ENCODE measurements around the gene FRMD8.
"Not testable (repeated sequence)": the region's sequence is repeated elsewhere in the genome, so short reads cannot be mapped to it uniquely, and the experiment has no call there.

Gene FRMD8

DNA sequence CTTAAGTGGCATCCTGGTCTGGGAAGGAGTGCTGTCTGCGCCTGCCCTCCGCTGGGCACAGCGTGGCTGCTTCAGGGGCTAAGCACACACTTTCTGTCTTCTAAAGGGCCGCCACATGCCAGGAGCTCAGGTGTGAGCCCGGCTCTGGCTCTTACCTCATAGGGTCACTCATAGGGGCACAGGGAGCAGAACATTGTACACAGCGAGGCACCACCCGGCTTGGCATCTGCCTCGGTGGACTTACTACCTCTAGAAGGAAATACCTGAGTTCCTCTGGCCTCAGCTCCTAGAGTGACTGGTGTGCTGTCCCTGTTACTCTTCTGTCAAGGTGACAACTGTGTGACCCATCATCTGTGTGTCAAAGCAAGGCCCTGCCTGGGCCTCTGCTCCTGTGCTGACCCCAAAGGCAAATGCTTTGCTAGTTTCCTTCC, 49.6 kb downstream of the FRMD8 start:
- DNase-seq (ENCODE audit: low read depth, low spot score), result no peak

DNA sequence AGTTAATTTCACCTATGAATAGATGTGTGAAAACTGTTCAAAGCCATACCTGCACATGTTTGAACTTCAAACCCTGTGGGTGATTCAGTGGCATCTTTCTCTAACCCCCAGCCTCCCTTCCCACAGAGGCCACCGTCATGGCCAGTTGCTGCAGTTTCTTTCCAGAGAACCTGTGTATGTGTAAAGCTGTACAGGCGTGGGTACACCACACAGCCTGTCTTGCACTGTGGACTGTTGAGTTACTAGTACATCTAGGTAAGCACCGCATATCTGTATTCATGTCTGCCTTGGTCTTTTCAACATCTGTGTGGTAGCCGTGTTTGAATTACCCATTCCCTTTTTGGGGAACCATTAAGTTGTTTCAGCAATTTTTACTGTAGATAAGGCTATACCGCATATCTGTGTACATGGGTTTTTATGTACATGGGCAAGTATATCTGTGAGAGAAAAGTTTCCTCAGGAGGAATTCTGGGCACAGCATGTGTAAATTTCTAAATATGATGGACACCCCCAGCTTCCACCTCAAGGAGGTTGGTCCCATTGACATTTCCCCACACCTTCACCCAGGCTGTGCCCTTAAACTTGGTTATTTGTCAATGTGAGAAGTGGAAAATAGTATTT, 50.1 kb downstream of the FRMD8 start:
- no peak for DNase-seq (ENCODE audit: low read depth, low spot score)

DNA sequence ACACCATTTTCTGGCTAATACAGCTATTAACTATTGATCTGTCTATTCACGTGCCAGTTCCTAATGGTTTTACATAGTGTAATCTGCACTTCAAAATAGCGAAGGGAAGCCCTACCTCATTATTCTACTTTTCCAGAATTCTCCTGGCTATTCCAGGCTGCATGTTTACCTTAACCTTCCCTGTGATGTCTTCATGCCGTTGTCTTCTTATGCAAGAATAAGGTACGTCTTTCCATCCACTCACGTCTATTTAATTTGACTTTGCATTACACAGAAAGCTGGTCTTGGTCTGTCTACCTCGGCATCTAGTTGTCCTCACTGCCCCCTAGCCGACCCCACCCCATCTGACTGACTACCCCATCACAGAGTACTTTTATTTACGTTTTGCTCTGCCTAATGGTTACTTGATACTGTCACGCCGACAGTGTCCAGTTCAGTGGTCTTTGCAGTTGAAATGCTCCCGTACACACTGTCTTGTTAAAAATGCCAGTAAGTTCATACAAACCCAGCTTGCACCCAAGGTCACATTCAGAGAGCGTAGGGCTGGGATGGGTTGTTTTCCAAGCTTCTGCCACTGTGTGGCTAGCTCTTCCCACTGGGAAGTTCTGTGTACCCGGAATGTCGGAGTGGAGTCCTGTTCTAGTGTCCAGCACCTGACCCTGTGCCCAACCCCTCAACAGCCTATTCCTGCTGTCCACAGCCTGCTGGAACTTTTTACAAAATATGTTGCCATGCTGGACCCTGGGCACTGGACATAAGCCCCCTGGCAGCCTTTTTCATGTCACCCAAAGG, 51.2 kb downstream of the FRMD8 start:
- DNase-seq (ENCODE audit: low read depth, low spot score), result no peak

DNA sequence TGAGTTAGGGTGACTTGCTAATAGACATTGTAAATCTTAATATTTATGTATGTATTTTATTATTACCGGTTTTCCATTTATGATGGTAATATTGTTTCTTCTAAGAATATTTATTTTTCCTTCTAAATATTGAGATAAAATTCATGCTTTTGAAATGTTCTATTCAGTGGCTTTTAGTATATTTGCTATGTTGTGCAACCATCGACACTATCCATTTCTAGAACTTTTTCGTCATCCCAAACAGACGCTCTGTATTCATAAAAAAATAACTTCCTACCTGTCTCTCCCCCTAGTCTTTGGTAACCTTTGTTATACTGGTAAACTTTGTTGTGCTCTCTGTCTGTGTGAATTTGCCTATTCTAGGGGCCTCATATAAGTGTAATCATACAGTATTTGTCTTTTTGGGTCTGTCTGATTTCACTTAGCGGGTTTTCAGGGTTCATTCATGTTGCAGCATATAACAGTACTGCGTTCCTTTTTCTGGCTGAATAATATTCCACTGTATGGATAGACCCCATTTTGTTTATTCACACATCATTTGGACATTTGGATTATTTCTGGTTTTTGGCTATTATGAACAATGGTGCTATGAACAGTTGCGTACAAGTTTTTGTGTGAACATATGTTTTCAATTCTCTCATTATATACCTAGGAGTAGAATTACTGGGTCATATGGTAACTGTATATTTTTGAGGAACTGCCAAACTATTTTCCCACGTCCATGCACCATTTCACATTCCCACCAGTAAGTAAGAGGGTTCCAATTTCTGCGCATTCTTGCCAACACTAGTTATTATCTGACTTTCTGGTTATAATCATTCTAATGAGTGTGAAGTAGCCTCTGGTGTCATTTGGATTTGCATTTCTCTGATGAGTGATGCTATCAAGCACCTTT, 52.1 kb downstream of the FRMD8 start:
- DNase-seq (ENCODE audit: low read depth, low spot score), result no peak

DNA sequence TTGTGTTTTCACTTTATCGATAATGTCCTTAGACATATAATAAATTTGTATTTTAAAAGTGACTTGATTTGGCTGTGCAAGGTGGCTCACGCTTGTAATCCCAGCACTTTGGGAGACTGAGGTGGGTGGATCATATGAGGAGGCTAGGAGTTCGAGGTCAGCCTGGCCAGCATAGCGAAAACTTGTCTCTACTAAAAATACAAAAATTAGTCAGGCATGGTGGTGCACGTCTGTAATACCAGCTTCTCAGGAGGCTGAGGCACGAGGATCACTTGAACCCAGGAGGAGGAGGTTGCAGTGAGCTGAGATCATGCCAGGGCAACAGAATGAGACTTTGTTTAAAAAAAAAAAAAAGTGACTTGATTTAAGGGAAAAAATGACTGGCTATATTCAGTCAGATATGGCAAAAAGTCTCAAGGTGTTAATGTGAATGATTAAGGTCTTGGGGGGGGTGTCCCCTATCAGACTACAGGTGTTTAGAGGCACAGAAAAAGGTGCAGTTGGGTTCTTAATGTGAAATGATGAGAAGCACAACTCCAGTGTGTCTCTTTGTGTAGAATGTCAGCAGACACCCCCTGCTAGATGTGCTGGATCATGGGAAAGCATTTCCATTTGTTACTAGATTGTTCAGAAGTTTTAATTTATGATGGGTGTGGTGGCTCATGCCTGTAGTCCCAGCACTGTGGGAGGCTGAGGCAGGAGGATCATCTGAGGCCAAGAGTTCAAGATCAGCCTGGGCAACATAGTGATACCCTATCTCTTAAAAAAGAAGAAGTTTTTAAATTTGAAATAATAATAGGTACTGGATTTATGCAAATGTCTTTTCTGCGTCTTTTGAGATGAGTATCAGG, 53.1 kb downstream of the FRMD8 start:
- no peak for DNase-seq (ENCODE audit: low read depth, low spot score)

DNA sequence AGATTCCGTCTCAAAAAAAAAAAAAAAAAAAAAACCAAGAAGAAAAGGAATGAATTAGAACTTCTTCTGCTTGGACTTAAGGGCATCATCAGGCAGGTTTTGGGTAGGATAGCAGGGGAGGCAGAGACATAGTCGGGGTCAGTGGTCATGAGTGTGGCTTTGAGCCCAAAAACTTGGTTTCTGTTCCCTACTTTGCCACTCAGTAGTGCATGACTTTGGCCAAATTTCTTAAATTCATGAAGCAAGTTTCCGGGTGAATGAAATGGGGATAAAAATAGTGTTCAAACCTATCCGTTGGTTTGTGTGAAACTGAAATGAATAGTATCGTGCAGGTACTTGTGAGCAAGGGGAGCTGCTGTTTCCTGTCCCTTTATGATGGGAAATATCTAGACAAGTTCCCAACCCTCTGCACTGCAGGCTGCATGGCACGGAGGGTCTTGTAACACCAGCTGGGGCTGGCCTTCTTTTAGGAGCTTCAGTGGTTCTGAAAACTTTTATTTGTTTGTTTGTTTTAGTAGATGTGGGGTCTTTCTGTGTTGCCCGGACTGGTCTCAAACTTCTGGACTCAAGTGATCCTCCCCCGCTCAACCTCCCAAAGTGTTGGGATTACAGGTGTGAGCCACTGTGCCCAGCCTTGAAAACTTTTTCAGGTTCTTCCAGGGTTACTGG, 54.5 kb downstream of the FRMD8 start:
- DNase-seq (ENCODE audit: low read depth, low spot score), result no peak

DNA sequence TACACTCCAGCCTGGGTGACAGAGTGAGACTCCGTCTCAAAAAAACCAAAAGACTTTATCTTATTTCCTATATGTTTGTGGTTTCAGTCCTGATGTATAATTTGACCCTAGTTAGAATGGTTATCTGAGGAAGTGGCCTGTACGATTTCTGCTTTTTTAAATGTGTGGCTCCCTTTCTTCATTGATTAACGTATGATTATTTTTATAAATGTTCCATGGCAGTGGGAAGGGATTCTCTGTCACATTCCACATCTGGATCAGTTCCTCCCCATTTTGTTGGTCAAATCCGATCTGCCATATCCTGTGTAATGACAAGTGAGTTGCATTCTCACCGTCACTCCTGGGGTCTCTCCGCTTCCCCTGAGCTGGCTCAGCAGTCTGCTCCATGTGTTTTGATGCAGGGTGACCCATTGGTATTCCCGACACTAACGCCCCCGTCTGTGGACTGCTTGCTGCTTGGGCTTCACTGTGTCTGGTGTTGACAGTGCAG, 56.5 kb downstream of the FRMD8 start:
- no peak for DNase-seq (ENCODE audit: low read depth, low spot score)

DNA sequence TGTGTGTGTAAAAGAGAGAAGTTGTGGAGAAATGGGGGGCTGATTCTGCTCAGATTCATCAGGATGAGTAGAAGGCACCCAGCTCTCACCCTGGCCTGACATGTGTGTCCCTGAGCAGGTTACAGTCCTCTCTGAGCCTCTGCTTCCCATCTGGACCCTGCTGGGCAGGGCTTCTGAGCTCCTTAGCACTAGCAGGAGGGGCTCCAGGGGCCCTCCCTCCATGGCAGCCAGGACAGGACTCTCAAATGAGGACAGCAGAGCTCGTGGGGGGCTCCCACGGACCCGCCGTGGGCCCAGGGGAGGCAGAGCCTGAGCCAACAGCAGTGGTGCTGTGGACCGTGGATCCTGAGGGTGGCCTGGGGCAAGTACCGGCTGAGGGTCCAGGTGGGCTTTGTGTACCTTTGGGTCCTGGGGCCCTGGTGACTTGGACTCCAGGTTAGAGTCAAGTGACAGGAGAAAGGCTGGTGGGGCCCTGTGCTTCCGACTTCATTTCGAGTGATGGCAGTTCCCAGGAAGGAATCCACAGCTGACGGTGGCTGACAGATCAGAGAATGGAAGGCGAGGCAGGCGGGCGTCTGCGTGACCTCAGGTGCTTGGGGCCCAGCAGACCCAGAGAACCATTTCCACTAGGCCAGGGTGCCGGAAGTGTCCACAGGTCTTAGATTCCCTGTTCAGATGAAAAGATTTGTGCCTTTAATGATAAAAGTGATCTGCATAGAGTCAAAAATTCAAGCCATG, 58.0 kb downstream of the FRMD8 start:
- no peak for DNase-seq (ENCODE audit: low read depth, low spot score)

DNA sequence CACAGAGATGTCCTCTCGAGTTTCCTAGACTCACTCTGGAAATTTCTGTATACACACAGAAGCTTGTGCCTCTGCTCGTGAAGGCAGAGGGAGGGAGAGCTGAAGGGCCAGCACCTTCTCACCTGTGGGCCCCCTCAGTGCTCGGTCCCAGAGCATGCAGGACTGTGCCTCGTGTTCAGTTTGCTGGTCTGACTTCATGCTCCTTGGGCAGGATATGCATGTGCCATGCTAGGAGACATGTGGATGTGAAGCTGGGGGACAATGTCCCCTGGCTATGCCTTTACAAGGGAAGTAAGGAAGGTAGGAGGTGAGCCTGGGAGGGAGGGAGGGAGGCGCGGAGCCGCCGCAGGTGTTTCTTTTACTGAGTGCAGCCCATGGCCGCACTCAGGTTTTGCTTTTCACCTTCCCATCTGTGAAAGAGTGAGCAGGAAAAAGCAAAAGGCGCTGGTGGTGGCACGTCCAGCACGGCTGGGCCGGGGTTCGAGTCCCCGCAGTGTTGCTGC, 58.7 kb downstream of the FRMD8 start:
- no peak for DNase-seq (ENCODE audit: low read depth, low spot score)

DNA sequence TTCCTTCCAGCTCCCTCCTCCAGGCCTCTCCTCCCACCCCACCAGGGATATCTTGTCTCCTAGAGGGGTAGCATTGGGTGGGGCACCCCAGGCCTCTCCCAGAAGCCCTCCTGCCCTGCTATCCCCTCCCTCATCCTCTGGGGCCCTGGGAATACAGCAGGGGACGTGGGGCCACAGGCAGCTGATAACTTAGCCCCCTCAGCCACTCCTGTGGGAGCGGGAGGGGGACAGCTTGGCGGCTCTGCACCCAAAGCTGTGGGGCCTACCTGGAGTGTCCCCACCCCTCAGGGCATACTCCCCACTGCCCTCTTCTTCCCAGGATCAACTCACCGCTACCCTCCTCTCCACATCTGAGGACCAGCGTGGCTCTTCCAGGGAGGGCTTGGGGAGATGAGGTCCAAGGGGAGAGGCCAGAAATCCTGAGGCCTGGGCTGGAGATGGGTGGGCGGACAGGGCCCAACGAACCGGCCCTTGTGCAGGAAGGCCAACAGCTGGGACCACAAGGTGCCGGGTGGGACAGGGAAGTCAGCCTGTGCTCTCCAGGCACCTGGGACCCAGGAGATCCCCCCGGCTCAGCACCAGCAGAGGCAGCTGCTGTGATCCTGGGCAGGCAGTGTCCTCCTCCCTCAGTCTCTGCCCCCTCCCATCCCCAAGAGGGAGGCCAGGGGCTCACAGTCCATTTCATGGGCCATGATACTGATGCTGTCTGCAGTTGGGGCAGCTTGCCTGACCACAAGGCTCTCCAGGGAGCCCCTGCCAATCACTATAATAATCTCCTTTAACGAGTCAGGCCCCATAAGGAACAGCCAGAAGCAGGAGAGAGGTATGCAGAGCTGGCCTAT, 59.4 kb downstream of the FRMD8 start:
- no peak for DNase-seq (ENCODE audit: low read depth, low spot score)

DNA sequence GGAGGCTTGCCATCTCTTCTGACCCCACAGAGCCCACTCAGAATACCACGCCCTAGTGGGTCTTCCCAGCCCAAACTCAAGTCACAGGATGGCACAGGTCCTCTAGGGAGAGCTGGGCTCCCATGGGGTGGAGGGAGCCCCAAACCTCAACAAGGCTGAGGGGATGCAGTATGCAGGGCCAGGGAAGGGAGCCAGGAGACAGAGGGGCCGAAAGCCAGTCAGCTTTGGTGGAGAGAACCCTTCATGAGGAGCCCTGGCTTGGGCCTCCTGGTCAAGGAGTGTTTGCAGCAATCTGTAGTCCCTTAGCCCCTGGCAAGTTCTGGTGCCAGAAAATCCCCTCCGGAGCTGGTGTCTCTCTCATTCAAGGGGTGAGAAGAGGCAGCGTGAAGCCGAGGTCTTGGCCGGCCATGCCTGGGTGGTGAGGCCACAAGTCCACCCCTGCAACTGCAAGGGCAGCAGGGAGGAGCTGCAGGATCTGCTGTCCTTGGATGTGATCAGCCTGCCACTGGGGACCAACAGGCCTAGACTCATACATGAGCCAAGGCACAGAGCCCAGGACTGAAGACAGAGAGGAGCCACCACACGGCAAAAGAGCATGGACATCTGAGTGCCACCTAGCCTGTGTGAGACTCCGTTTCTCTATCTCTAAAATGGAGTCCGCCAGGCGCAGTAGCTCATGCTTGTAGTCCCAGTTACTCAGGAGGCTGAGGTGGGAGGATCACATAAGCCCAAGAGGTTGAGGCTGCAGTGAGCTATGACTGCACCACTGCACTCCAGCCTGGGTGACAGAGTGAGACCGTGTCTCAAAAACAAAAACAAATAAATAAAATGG, 60.2 kb downstream of the FRMD8 start:
- no peak for DNase-seq (ENCODE audit: low read depth, low spot score)

DNA sequence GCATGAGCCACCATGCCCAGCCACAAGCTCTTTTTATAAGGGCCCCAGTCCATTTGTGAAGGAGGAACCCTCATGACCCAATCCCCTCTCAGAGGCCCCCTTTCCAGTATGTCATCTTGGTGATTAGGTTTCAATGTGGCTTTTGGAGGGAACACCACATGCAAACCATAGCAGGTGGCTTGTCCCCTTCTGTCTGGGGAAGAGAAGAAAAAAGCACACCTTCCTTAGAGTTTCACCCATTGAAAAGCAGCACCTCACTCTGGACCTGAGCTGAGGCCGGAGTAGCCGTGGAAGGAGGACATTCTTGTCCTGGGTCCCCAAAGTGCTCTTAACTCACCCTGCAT, 61.6 kb downstream of the FRMD8 start:
- DNase-seq (ENCODE audit: low read depth, low spot score), result no peak

DNA sequence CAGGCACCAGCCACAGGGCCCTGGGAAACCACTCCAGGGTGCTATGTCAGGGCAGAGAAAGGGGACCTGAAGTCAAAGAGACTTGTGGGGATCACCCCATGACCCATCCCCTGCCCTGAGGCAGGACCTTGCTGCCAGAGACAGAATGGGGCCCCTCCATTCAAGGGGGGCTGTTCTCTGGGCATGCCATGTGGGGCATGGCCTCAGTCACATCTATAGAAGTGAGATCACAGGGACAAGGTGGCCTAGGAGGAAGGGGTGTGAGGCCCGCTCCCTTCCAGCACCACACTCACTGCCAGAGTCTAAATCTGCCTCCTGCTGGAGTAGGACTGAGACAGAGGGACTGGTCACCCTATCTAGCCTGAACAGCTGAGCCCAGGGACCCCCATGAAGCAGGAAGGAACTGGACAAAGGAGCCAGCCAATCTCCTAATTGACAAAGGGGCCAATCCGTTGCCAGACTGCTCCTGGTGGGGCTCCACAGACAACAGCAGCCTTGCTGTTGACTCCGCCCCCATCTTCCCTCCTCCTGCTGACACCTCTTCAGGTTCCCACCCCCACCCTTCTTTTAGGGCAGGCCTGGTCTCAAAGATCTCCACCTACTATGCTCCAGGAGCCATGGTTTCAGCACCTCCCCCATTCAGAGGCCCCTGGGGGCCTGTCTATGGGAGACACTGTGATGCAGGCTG, 62.1 kb downstream of the FRMD8 start:
- no peak for DNase-seq (ENCODE audit: low read depth, low spot score)

DNA sequence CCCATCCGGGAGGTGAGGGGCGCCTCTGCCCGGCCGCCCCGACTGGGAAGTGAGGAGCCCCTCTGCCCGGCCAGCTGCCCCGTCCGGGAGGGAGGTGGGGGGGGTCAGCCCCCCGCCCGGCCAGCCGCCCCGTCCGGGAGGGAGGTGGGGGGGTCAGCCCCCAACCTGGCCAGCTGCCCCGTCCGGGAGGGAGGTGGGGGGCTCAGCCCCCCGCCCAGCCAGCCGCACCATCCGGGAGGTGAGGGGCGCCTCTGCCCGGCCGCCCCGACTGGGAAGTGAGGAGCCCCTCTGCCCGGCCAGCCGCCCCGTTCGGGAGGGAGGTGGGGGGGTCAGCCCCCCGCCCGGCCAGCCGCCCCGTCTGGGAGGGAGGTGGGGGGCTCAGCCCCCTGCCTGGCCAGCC, 64.9 kb downstream of the FRMD8 start:
- not testable (repeated sequence) for DNase-seq (ENCODE audit: low read depth, low spot score)

DNA sequence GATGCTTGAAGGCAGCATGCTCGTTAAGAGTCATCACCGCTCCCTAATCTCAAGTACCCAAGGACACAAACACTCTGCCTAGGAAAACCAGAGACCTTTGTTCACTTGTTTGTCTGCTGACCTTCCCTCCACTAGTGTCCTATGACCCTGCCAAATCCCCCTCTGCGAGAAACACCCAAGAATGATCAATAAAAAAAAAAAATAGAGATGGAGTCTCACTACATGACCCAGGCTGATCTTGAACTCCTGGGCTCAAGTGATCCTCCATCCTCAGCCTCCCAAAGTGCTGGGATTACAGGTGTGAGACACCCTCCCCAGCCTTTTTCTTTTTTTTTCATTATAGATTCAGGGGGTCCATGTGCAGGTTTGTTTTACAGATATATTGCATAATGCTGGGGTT, 65.8 kb downstream of the FRMD8 start:
- not testable (repeated sequence) for DNase-seq (ENCODE audit: low read depth, low spot score)

DNA sequence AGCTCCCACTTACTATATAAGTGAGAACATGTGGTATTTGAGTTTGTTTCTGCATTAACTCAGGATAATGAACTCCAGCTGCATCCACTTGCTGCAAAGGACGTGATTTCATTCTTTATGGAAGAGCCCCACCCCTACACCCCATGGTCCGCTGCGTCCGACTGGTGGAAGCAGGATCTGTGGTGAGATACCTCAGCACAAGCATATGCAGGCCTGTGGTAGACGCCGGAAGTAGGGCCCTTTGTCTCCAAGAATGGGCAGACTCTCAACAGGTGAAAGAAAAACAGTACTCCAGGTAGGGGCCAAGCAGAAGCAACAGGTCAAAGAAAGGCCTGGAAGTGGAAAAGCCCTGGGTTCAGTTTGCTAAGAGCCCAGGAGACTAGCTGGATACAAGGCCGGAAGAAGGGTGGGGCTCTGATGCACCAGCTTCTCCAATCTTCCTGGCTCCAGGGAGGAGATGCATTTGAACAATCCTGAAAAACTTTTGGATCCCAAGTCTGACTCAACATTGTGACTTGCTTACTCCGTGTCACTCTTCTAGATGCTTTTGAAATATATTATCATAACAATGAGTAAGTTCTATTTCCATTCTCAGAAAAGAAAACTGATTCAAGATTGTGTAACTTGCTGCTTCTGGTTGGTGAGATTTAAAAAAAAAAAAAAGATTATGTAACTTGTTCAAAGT, 66.5 kb downstream of the FRMD8 start:
- no peak for DNase-seq (ENCODE audit: low read depth, low spot score)

DNA sequence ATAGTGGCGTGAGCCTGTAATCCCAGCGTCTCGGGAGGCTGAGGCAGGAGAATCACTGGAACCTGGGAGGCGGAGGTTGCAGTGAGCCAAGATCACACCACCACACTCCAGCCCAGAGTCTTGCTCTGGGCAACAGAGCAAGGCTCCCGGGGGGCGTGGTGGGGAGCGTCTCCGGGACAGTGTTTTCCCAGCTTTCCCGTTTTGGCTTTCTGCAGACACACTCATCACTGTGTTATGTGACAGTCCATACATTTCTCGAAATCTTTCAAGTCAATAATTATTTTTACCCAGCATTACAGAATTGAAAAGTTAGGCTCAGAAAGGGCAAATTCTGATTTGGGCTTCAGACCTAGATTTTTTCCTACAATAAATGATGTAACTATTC, 67.9 kb downstream of the FRMD8 start:
- DNase-seq (ENCODE audit: low read depth, low spot score), result no peak
